Activated CD4-positive, alpha-beta T cell treated with anti-CD3 and anti-CD28 coated beads for 4 hours (primary cell): Measurements from ENCODE around the gene FAM83G.
A peak's percentile ranks its signal among the peaks of the same experiment; 100 is the strongest.
"Not testable (repeated sequence)": the region's sequence is repeated elsewhere in the genome, so short reads cannot be mapped to it uniquely, and the experiment has no call there.

Experiments
- DNase-seq, 2 donors: peaks; one replicate each; pipeline ENCODE4 v3.0.0-alpha.2; 2020

Gene FAM83G, protein sequence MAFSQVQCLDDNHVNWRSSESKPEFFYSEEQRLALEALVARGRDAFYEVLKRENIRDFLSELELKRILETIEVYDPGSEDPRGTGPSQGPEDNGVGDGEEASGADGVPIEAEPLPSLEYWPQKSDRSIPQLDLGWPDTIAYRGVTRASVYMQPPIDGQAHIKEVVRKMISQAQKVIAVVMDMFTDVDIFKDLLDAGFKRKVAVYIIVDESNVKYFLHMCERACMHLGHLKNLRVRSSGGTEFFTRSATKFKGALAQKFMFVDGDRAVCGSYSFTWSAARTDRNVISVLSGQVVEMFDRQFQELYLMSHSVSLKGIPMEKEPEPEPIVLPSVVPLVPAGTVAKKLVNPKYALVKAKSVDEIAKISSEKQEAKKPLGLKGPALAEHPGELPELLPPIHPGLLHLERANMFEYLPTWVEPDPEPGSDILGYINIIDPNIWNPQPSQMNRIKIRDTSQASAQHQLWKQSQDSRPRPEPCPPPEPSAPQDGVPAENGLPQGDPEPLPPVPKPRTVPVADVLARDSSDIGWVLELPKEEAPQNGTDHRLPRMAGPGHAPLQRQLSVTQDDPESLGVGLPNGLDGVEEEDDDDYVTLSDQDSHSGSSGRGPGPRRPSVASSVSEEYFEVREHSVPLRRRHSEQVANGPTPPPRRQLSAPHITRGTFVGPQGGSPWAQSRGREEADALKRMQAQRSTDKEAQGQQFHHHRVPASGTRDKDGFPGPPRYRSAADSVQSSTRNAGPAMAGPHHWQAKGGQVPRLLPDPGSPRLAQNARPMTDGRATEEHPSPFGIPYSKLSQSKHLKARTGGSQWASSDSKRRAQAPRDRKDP

DNA sequence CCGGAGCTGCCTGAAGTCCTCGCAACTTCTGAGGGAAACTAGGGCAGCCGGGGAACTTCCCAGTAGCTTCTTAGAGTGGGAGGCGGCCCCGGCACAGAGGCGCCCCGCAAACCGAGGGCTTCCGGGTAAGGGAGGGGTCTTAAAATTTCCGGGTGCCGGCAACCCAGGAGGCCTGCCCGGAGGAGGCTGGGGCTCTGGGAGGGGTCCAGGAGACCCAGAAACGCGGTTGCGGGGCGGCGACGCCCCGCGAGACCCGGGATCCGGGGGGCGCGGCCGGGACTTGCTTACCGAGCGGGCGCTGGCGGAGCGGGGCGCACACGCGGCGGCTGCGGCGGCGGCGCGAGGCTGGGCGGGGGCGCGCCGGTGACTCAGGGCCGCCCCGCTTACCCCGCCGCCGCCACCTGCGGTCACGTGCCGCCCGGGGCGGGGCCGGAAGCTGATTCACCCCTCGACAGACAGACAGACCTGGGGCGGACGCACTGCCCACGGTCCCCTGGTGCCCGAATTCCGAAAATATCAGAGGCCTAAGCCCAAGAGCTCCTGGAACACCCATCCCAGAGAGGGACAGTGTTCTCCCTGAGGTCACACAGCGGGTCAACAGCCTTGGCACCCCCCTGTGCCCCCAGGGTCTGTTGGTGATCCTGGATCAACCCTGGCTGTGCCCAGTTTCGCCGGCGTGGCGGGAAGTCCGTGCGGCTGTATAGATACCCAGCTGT lies at the start of gene FAM83G:
FAM83G (minus strand) TSS at position 344 of the 716 bp plus-strand sequence. CDS start 723 bp downstream, outside the sequence.
- peak; percentile 91 to 92 for DNase-seq

DNA sequence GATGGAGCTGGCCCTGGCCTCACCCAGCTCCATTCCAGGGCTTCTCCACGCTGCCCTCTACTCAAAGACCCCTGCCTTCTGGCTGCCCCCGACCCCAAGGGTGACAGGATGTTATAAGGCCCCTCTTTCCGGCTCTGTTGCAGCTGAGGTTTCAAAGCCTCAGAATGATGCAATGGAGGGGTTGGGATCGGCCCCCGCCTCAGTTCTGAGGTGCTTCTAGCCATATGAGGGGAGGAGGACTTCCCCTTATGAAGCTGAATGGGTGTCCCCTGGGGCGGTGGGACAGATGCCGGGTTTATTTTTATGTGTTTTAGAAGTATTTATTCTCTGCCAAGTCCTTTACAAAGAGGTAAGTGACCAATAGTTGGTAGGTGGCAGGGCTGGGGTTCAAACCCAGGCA lies 44.3 kb upstream of the FAM83G start:
- DNase-seq, result not testable (repeated sequence)

DNA sequence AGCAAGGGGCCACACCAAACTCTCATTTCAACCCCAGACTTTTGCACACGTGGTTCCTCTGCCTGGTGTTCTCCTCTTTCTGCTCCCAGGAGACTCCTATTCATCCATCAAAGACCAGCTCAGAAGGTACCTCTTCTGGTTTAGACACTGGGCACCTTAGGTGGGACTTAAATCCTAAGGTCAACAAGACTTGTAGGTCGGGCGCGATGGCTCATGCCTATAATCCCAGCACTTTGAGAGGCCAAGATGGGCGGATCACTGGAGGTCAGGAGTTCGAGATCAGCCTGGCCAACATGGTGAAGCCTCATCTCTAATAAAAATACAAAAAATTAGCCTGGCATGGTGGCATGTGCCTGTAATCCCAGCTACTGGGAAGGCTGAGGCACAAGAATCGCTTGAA lies 42.9 kb upstream of the FAM83G start:
- not testable (repeated sequence) for DNase-seq

DNA sequence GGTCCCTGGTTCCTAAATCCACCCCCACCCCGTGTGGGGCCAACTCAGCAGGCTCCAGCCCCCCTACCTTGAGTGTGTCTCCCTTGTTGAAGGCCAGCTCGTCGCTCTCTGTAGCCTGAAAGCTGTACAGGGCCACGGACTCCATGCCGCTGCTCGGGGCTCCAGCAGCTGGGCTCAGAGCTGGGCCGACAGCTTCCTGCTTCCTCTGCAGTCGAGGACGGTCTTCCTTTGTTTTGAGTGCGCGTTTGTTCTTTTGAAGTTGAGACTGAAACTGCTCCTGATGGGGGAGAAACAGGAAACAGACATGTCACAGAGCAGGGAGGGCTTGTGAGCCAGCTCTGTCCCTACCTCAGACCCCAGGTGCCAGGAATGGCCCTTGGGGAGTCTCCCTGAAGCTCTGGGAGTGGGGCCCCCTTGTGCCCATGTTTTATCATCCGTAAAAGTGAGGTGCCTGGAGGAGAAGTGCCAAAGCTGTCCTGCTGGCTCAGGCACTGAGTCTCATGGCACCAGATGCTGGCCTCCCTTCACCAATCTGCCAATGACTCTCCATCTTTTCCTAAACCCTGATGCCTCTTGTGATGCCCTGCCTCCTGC lies 42.3 kb upstream of the FAM83G start, which contains the start of gene GRAP:
GRAP (minus strand) TSS at position 176 of the 594 bp plus-strand sequence; CDS start at position 145, 31 bp downstream.
- not testable (repeated sequence) for DNase-seq

DNA sequence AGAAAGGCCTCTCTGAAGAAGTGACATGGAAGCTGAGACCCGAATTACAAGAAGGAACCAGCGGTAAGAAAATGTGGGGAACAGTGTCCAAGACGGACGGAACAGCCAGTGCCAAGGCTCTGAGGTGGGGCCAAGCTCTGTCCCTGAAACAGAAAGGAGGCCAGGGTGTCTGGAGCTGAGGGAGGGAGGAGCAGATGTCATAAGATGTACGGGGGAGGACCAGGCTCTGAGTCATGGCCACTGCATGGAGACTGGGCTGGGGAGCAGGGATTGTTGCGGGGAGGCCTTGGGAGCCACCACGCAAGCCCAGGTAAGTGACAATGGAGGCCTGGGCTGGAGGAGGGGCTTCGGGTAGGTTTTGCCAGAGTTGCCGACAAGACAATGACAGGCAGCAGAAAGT lies 40.1 kb upstream of the FAM83G start:
- DNase-seq, result not testable (repeated sequence)

DNA sequence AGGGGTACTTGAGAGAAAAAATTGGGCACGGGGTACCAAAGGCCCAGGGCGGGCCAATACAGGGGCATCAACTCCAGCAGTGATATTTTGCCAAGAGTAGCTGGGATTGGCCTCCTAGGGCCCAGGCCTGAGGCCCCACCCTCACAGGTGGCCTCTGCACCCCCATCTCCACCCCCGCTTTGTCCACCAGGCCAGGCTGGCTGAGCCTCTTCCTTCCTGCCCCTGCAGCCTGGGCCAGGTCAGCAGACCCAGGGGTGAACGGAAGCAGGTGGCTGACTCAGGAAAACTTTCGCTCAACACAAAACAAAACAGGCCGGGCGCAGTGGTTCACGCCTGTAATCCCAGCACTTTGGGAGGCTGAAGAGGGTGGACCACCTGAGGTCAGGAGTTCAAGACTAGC lies 38.5 kb upstream of the FAM83G start:
- not testable (repeated sequence) for DNase-seq

DNA sequence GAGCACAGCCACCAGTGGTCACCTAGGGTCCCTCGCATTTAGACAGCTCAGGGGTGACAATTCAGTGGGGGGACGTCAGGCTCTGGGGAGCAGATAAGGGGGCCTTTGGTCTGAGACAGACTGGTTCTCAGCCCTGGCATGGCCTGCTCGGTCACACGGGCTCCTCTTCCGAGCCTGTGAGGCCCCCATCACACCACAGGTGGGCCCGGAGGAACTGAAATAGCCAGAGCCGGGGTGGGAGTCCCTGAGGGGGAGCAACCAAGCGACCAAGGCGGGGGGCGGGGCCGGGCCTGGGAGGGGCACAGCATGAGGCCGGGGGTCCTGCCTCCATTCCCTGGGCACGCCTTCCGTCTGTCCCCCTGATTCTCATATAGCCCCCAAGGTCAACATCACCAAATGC lies 37.8 kb upstream of the FAM83G start:
- not testable (repeated sequence) for DNase-seq

DNA sequence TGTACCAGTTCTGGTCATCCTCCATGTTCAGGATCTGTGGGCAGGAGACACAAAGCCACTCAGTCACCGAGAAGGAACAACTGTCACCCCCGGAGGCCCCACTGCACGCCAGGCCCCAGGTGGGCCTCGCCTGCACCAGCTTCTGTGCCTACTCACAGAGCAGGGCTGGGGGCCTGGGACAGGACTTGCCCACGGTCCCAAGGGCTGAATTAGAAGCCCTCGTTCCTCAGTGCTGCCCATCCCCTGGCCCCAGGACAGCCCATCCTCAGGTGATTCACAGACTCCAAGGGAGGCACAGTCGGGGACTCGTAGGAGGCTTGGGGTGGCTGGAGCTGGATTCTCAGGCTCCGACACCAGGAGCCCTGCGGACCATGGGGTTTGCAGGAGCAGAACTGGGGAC lies 37.3 kb upstream of the FAM83G start:
- DNase-seq, result not testable (repeated sequence)

DNA sequence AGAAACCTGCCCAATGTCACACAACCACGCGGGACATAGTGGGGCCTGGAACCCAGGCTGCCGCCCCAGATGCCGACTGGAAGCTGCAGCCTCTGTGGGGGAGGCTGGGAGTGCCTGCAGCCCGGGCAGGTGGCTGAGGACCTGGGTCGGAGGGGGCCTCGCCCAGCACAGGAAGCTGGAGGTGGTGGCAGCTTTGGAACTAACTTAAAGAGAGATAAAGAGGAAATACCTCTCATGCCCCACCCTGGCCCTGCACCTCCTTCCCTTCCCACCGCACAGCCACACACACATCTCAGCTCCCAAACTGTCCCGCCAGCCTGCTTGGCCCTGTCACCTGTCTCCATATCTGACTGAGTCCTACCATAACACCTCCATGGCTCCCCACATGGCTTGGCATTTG lies 35.8 kb upstream of the FAM83G start:
- DNase-seq, result not testable (repeated sequence)

DNA sequence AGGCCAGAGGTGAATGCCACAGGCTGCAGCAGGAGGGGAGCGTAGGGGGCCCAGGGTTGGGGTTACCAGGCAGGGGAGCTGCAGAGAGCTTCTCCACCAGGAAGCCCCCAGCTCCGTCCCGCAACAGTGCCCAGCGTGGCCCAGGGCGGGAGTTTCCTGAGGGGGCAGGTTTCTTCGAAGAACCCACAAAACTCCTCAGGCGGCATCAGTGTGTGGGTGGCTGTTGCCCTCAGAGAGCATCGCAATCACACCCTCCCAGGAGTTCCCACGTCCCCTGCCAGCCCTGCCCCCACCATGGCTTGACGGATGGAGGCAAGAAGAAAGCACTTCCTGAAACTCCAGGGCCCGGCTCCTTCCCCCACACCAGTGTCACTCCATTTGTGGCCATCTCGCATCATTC lies 34.2 kb upstream of the FAM83G start:
- not testable (repeated sequence) for DNase-seq

DNA sequence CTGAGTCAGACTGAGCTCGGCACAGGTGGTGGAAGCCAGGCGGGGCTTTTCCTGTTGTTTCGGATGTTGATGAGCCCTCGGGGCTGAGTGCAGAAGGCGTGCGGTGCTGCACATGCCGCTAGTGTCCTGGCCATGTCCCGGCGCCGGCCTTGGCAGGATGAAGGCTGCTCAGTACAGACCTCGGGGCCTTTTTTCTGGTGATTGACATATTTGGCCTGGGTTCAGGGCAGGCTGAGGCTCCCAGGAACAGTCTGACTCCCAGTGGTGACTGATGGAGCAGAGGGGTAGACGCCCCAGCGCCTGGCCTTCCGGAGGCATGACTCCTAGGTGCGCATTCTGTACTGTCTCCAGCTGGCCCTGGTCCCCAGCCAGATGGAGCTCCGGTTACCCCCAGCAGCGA lies 33.4 kb upstream of the FAM83G start:
- DNase-seq, result not testable (repeated sequence)

DNA sequence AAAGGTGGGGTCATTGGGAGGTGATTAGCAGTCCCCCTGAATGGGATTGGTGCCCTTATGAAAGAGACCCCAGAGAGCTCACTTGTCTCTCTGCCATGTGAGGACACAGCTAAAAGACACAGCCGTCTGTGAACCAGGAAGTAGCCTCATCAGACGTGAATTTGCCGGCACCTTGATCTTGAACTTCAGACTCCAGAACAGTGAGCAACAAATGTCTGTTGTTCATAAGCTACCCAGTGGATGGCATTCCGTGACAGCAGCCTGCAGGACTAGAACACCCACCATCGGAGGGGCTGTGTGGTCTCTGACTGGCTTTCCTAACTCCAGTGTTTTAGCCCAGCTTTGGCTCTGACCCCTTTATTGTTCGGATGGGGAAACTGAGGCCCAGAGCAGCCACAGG lies 33.0 kb upstream of the FAM83G start:
- DNase-seq, result peak in 1 of 2 donors; percentile 0

DNA sequence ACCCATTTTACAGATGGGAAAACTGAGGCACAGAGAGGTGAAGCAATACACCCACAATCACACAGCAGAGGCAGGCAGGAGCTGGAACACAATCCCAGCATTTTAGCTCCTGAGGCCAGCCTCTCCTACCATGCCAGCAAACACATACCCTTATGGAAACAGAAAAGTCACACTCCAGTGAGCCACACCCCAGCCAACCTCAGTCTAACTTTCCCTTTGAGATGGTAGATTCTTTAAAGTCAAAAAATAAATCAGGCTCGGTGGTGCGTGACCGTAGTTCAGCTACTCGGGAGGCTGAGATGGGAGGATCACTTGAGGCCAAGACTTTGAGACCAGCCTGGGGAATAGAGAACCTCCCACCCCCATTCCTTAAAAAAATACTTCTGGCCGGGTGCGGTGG lies 31.6 kb upstream of the FAM83G start:
- DNase-seq, result not testable (repeated sequence)

DNA sequence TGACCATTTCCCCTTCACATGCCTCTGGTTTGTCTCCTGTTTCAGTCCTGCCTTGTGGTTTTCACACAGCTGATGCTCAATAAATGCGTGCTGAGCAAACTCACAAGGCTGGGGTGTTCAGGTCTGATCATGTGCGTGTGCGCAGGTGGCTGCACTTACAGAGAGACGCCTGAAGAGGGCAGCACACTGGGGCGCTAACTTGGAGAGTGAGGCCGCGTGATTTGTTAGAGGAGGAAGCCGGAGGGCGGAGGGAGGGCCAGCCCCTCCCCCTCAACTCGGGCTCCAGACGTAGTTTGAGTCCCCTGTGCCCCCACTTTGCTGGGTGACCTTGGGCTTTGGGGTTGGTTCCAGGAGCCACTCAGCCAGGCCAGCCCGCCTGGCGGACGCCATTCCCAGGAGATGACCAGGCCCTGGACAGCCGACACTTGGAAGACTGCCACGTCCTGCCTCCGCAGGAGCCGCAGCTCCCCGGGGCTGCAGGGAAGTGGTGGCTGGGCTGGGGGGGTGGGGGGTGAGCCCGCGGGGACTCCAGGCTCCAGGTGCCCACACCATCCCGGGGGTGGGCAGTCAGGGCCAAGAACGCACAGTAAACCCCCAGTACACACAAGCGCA lies 27.9 kb upstream of the FAM83G start:
- not testable (repeated sequence) for DNase-seq

DNA sequence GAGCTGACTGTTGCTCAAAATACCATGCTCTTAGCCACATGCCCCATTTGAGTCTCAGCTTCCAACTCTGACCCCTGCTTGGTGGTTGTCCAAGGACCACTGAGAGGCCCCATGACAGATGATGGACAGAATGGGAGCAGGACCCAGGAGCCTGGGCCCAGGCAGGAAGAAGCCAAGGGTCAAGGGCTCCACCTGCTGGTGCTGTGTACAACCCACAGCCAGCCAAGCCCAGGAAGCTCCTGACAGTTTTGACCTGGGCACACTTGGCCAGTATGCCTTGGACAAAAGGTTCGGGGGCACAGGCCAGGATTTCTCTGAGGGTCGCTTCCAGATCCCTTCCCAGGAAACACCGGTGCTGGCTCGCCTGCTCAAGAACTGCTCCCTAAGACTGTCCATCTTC lies 27.2 kb upstream of the FAM83G start:
- DNase-seq, result peak; percentile 31 to 49

DNA sequence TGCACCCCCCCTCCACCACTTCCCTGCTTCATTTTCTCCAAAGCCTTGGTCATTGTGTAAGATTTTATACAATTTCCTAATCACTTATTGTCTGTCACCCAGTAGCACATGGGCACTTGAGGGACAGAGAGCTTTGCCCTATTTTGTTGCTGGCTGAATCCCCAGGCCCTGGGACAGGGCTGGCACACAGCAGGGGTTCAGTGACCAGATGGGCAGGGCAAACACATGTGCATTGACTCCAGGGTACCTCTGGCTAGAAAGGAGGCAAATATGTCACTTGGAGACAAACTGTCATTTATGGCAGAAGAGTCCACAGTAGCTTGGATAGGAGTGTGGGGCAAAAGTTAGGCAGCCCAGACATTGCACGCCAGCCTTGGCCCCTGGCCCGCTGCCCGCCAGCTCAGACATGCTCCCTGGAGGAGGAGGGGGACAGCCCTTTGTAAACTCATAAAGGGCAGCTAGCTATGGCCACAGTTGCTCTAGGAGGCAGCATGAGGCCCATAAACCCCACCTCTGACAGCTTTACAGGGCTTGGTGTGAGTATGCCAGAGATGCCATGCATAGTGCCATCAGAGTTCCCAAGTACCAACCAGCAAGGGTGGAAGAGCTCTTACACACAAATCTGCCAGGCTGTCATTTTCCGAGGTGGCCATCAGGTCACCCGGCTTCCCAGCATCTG lies 26.3 kb upstream of the FAM83G start:
- DNase-seq, result not testable (repeated sequence)

DNA sequence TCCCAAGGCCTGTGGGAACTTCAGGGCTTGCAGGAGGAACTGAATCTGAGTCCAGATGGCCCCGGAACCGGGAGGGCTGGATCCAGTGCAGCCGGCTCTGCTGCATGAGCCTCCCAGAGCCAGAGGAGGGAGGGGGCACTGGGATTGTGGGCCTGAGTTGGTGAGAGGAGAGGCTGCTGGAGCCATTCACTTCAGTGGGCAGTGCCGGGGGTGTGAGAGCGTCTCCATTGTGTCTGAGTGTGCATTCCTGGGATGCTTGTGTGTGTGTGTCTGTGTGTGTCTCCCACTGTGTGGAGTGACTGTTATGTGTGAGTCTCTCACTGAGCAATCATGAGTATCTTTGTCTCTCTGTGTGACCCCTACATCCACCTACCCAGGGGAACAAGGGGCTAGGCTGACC lies 25.2 kb upstream of the FAM83G start:
- DNase-seq, result not testable (repeated sequence)

DNA sequence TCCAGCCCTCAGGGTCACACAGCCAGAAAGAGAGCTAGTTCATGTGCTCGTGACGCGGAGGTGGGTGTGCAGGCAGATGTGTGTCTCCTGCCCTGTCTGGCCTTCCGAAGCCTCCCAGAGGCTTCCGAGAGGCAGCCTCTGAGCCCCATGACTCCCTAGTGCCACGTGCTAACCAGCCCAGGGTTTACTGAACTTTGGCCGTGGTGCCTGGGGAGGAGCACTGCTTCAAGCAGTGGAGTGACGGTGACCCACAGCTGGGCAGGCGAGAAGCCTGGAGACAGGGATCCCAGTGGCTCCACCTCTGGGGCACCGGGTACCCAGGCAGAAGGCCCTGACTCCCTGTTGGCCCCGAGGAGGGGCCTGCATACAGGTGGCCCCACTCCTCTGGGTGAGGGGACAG lies 24.1 kb upstream of the FAM83G start:
- not testable (repeated sequence) for DNase-seq

DNA sequence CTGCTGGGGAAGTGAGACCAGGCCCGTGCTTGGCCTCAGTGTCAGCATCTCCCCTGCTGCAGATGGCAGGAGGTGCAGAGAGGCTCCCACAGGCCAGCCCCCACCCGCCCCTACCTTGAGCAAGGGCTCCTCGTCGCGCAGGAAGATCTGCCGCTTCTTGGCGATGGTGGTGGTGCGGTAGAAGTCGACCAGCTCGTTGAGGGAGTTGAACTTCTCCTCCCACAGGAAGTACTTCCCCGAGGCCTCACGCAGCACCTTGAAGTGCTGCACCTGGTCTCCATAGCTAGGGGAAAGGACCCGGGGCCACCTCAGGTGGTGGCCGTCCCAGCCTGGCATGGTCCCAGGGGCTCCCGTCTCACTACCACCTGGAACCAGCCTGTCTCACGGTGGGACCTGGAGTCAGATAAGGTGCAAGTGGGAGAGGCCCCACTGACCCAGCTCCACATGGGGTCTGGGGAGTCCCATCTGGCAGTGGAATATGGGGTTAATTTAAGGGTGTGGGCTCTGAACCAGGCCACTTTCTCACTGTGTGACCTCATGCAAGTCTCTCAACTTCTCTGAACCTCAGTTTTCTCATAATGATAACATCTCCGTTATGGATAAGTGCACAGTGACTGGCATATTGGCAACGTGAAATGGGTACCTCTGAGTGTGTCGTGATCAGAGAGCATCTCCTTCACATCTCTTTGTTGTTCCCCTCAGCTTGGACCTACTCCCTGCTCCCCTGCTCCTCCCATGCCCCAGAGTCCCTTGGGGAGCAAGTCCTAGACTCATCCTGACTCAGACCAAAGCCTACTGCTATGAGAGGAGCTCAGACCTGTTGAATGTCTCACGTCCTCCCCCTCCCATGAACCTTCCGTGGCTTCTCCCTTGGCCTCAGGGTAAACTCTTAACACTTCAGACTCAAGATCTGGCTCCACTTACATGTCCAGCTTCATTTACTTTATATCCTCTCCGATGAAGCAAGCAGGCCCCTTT lies 19.8 kb upstream of the FAM83G start:
- no peak for DNase-seq
